GM19099 (cell line): ENCODE results near the gene PRPSAP2.
A peak's percentile ranks its signal among the peaks of the same experiment; 100 is the strongest.

Source experiments
- POLR2A ChIP-seq: IDR thresholded peaks from 3 replicates; pipeline ENCODE4 v1.6.1; 2011; ENCODE audit warnings: low read depth; ENCODE audit not compliant: insufficient read length; ENCODE audit errors: extremely low read depth

PRPSAP2 gene

GRCh38 chr17:18857864-18858566 lies at the start of gene PRPSAP2:
Gene PRPSAP2, plus strand, starts transcription at chr17:18858131. Its CDS starts 7,703 bp downstream, at chr17:18865834.
- TF ChIP-seq POLR2A, result peak; percentile 79

- no peak for TF ChIP-seq POLR2A
Measured at GRCh38 chr17:18848501-18848900, 9.4 kb upstream of the PRPSAP2 start.

GRCh38 chr17:18850679-18851078 lies 7.3 kb upstream of the PRPSAP2 start:
- TF ChIP-seq POLR2A, result no peak

GRCh38 chr17:18851201-18851600 lies 6.7 kb upstream of the PRPSAP2 start:
- no peak for TF ChIP-seq POLR2A

GRCh38 chr17:18854956-18855355 lies 3.0 kb upstream of the PRPSAP2 start:
- TF ChIP-seq POLR2A, result no peak

GRCh38 chr17:18855831-18856569 lies 1.9 kb upstream of the PRPSAP2 start:
- peak; percentile 80 for TF ChIP-seq POLR2A

GRCh38 chr17:18856570-18856915 lies 1.4 kb upstream of the PRPSAP2 start:
- no peak for TF ChIP-seq POLR2A

GRCh38 chr17:18858567-18859245 lies 775 bp downstream of the PRPSAP2 start:
- no peak for TF ChIP-seq POLR2A

- TF ChIP-seq POLR2A, result no peak
Measured at GRCh38 chr17:18859256-18859655, 1.3 kb downstream of the PRPSAP2 start.

- no peak for TF ChIP-seq POLR2A
Measured at GRCh38 chr17:18860161-18860972, 2.4 kb downstream of the PRPSAP2 start.

GRCh38 chr17:18862011-18862410 lies 4.1 kb downstream of the PRPSAP2 start:
- no peak for TF ChIP-seq POLR2A

- no peak for TF ChIP-seq POLR2A
Measured at GRCh38 chr17:18866866-18867813, 9.2 kb downstream of the PRPSAP2 start.

GRCh38 chr17:18877104-18877645 lies 19.2 kb downstream of the PRPSAP2 start:
- TF ChIP-seq POLR2A, result no peak

GRCh38 chr17:18888766-18889290 lies 30.9 kb downstream of the PRPSAP2 start:
- no peak for TF ChIP-seq POLR2A

GRCh38 chr17:18889658-18890057 lies 31.7 kb downstream of the PRPSAP2 start:
- TF ChIP-seq POLR2A, result no peak
